ENCODE results near the gene FAIM2.

DNA sequence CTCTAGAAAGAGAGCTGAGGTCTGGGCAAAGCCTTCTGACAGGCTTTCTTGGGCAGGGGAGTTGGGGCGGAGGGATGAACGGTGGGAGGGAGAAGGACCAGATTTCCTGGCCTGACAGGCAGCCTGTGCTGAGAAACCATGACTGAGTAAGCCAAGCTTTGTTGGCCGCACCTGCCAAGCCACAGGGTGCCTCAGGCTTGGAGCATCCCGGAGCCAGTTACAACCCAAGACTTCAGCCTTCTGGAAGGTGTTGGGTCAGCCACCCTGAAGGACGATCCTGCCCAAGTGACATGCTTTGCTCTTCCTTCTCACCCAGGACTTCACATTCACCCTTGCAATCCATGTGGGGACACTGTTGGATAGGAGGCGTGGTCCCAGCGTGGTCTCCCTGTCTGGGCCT, 25.9 kb upstream of the FAIM2 start:
- TF ChIP-seq, protein P1, sequence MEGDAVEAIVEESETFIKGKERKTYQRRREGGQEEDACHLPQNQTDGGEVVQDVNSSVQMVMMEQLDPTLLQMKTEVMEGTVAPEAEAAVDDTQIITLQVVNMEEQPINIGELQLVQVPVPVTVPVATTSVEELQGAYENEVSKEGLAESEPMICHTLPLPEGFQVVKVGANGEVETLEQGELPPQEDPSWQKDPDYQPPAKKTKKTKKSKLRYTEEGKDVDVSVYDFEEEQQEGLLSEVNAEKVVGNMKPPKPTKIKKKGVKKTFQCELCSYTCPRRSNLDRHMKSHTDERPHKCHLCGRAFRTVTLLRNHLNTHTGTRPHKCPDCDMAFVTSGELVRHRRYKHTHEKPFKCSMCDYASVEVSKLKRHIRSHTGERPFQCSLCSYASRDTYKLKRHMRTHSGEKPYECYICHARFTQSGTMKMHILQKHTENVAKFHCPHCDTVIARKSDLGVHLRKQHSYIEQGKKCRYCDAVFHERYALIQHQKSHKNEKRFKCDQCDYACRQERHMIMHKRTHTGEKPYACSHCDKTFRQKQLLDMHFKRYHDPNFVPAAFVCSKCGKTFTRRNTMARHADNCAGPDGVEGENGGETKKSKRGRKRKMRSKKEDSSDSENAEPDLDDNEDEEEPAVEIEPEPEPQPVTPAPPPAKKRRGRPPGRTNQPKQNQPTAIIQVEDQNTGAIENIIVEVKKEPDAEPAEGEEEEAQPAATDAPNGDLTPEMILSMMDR (IDR thresholded peaks at IDR 0.05; ENCODE audit: poor library complexity), result no peak
- TF ChIP-seq EZH2phosphoT487 (IDR thresholded peaks at IDR 0.05; ENCODE audit: low read depth, severe bottlenecking, unreplicated experiment), result no peak

Data from hepatocyte (in vitro differentiated cells).